ENCODE results near the gene CABYR. TPM values are rescaled to one million over a fixed set of nuclear protein-coding genes. Genes with fewer than 3 reads are reported as not detected.

Gene CABYR
- total and polyA plus RNA-seq, 2 of the 13 experiments (the other 11 are each of a cell fraction or from before 2014, with no cell fraction given): 0.71 to 0.88 TPM

- TF ChIP-seq ZZZ3 (CRISPR knock-in tag; IDR thresholded peaks at IDR 0.05; ENCODE audit: borderline replicate concordance) (no peak), CCAR2 (optimal IDR thresholded peaks at IDR 0.05; ENCODE audit: low read depth, low read length) (no peak), SMARCE1 (IDR thresholded peaks at IDR 0.05; ENCODE audit: borderline replicate concordance) (no peak), RARG (CRISPR knock-in tag; IDR thresholded peaks at IDR 0.05; ENCODE audit: low read depth) (no peak), POLR2AphosphoS2 (IDR thresholded peaks at IDR 0.05; ENCODE audit: low read depth, low read length) (no peak), SNAI1 (CRISPR knock-in tag; IDR thresholded peaks at IDR 0.05; ENCODE audit: borderline replicate concordance) (no peak), ZFYVE20 (CRISPR knock-in tag; IDR thresholded peaks at IDR 0.05; ENCODE audit: borderline replicate concordance, low read depth) (no peak), ZNF512B (CRISPR knock-in tag; IDR thresholded peaks at IDR 0.05; ENCODE audit: borderline replicate concordance) (0 out of 2 replicates have a peak, but pooled peaks have one; percentile 92), RERE (CRISPR knock-in tag; IDR thresholded peaks at IDR 0.05; ENCODE audit: low read depth) (0 out of 2 replicates have a peak, but pooled peaks have one; percentile 69), CREB1 (IDR thresholded peaks at IDR 0.05) (peak; percentile 70), CREB1 (CRISPR knock-in tag; IDR thresholded peaks at IDR 0.05) (peak; percentile 85), ZNF670 (CRISPR knock-in tag; IDR thresholded peaks at IDR 0.05; ENCODE audit: borderline replicate concordance) (peak; percentile 77; the same call in 1 of the 2 replicates), JUND (CRISPR knock-in tag; IDR thresholded peaks at IDR 0.05) (peak; percentile 94), MBD4 (IDR thresholded peaks at IDR 0.05; ENCODE audit: borderline replicate concordance, low read length) (no peak), ZNF747 (CRISPR knock-in tag; IDR thresholded peaks at IDR 0.05; ENCODE audit: borderline replicate concordance) (peak; percentile 61; the same call in 1 of the 2 replicates), TEAD2 (CRISPR knock-in tag; IDR thresholded peaks at IDR 0.05) (no peak), SMAD3 (CRISPR knock-in tag; IDR thresholded peaks at IDR 0.05) (peak; percentile 67; the same call in 1 of the 2 replicates), KAT8 (CRISPR knock-in tag; IDR thresholded peaks at IDR 0.05) (peak; percentile 66), CBX2 (IDR thresholded peaks at IDR 0.05; ENCODE audit: low read depth, low read length) (no peak), CBX2 (CRISPR knock-in tag; IDR thresholded peaks at IDR 0.05; ENCODE audit: low read depth) (no peak), ZBTB20 (CRISPR knock-in tag; IDR thresholded peaks at IDR 0.05; ENCODE audit: borderline replicate concordance, low read depth) (peak; percentile 78; the same call in 1 of the 2 replicates), GLI4 (CRISPR knock-in tag; IDR thresholded peaks at IDR 0.05; ENCODE audit: borderline replicate concordance) (no peak)
These were observed 25.8 kb upstream of the CABYR start (continued) for GRCh38 chr18:24112874-24113615.

Measured in HepG2 (cell line).